ENCODE data around the gene SNRPA. TPM values are rescaled to one million over a fixed set of nuclear protein-coding genes. Genes with fewer than 3 reads are reported as not detected.

Gene SNRPA
- total RNA-seq, 1 experiment from 2014 or later, result 225 TPM

DNA sequence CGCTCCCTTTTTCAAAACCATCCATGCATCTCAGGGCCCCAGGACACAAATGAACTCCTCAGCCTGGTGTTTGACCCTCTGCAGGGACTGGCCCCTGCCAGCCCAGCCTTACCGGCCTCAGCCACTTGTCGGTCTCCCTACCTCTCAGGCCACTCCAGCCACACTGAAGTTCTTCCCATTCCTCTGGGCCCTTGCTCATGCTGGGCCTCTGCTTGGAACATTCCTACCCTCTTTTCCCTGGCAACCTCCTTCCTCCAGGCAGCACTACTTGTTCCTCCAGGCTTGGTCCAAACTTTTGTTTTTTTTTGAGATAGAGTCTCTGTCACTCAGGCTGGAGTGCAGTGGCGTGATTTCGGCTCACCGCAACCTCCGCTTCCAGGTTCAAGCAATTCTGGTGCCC is 40.3 kb downstream of the SNRPA start:
- Histone ChIP-seq H3K79me2 (ENCODE audit: insufficient read depth, low read length) (no peaks in the 10 kb centered on the region), H3K23ac (ENCODE audit: insufficient read length, low read depth, low read length) (no peak overlapping the region), H3K9ac (ENCODE audit: extremely low read depth, insufficient read length, low read length) (no peak overlapping the region), H3K27ac (ENCODE audit: insufficient read length, low read depth, low read length) (no peak overlapping the region), H2BK5ac (ENCODE audit: insufficient read length, low read length) (no peak overlapping the region), H3K4me2 (ENCODE audit: insufficient read depth, insufficient read length, low read length) (no peak overlapping the region), H3K18ac (ENCODE audit: insufficient read length, low read depth, low read length) (no peak overlapping the region), H3K79me1 (ENCODE audit: insufficient read depth, low read depth, low read length, poor library complexity, severe bottlenecking) (no peaks in the 10 kb centered on the region), H3K4me1 (ENCODE audit: insufficient read depth, low read length) (no peaks in the 10 kb centered on the region), H4K20me1 (ENCODE audit: control insufficient read depth, insufficient read depth, insufficient read length) (no peaks in the 10 kb centered on the region), H2BK12ac (ENCODE audit: insufficient read length, low read depth, low read length) (no peak overlapping the region), H3K4ac (ENCODE audit: low read depth, low read length) (no peak overlapping the region), H4K5ac (ENCODE audit: insufficient read length, low read depth, low read length) (no peak overlapping the region), H3K9me3 (ENCODE audit: control insufficient read depth, low read depth, low read length) (no peaks in the 10 kb centered on the region), H2BK15ac (ENCODE audit: low read depth, low read length) (no peak overlapping the region), H2AK5ac (ENCODE audit: insufficient read length, low read length) (no peak overlapping the region), H4K91ac (ENCODE audit: insufficient read length, low read depth, low read length) (no peak overlapping the region), H3K27me3 (ENCODE audit: insufficient read depth, low read length) (no peaks in the 10 kb centered on the region), H3K56ac (ENCODE audit: insufficient read length, low read depth, low read length) (no peak overlapping the region), H4K8ac (replicated peaks; ENCODE audit: insufficient read length, low read depth, low read length) (no peak overlapping the region), H3T11ph (ENCODE audit: low read length) (no peak overlapping the region), H2BK120ac (ENCODE audit: low read depth, low read length, poor library complexity, severe bottlenecking) (no peak overlapping the region), H2BK20ac (ENCODE audit: low read depth, low read length, poor library complexity, severe bottlenecking) (no peak overlapping the region), H2AFZ (ENCODE audit: low read length) (no peak overlapping the region), H3K14ac (ENCODE audit: insufficient read depth, low read length) (no peak overlapping the region), H3K23me2 (ENCODE audit: insufficient read length, low read depth, low read length, poor library complexity, severe bottlenecking) (no peaks in the 10 kb centered on the region)
- peaks cover 1 to 2% of the 10 kb centered on the region in 2 experiments; a peak in 1 of 4 replicates for H3K4me1 Mint-ChIP-seq
- no peaks in the 10 kb centered on the region for H3K27me3 Mint-ChIP-seq (ENCODE audit: low read depth)
- no peak overlapping the region for H3K4me3 Mint-ChIP-seq
- TF ChIP-seq, protein P1, sequence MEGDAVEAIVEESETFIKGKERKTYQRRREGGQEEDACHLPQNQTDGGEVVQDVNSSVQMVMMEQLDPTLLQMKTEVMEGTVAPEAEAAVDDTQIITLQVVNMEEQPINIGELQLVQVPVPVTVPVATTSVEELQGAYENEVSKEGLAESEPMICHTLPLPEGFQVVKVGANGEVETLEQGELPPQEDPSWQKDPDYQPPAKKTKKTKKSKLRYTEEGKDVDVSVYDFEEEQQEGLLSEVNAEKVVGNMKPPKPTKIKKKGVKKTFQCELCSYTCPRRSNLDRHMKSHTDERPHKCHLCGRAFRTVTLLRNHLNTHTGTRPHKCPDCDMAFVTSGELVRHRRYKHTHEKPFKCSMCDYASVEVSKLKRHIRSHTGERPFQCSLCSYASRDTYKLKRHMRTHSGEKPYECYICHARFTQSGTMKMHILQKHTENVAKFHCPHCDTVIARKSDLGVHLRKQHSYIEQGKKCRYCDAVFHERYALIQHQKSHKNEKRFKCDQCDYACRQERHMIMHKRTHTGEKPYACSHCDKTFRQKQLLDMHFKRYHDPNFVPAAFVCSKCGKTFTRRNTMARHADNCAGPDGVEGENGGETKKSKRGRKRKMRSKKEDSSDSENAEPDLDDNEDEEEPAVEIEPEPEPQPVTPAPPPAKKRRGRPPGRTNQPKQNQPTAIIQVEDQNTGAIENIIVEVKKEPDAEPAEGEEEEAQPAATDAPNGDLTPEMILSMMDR (conservative IDR thresholded peaks at IDR 0.05), result no peak
- no peaks in the 10 kb centered on the region for H3K9me3 Mint-ChIP-seq
- peak overlapping the region; percentile 49 to 95 (median 72); a peak in 5 of 7 replicates for H3K27ac Mint-ChIP-seq
- WGBS (ENCODE audit: extremely low coverage, insufficient read length, low lambda C conversion rate), result no CpG with 5 or more reads among the region's 7 CpGs
- peaks cover 4 to 25% (median 16%) of the 10 kb centered on the region in 3 experiments; a peak in 5 of 7 replicates for H3K36me3 Mint-ChIP-seq (ENCODE audit: insufficient read depth in 1 of 3, low read depth in 3 of 3)
- DNase-seq, result no peak
